BE2C (cell line): ENCODE data around the gene CNPY3.
A peak's percentile ranks its signal among the peaks of the same experiment; 100 is the strongest.
"Not testable (repeated sequence)": the region's sequence is repeated elsewhere in the genome, so short reads cannot be mapped to it uniquely, and the experiment has no call there.

ENCODE experiments used
- DNase-seq: peaks from one replicate; pipeline ENCODE4 v3.0.0-alpha.2; 2020
- H3K27me3 ChIP-seq: fragments of 250-450 bp; sonication (Bioruptor Pico); 2 replicates; pipeline ENCODE4 v1.5.1; 2020; ENCODE audit warnings: mild to moderate bottlenecking
- H3K36me3 ChIP-seq: fragments of 250-450 bp; sonication (Bioruptor Pico); 2 replicates; pipeline ENCODE4 v1.5.1; 2020; ENCODE audit warnings: mild to moderate bottlenecking
- H3K4me1 ChIP-seq: fragments of 250-450 bp; sonication (Bioruptor Pico); 2 replicates; pipeline ENCODE4 v1.5.1; 2020
- H3K4me3 ChIP-seq: 2 replicates; pipeline ENCODE4 v1.5.1; 2011; ENCODE audit warnings: low read depth, low read length
- H3K9me3 ChIP-seq: fragments of 250-450 bp; sonication (Bioruptor Pico); 2 replicates; pipeline ENCODE4 v1.5.1; 2020
- CTCF ChIP-seq: IDR thresholded peaks from 2 replicates; pipeline ENCODE4 v1.5.1; 2012; ENCODE audit warnings: mild to moderate bottlenecking, low read depth, low read length

CNPY3 gene

GRCh38 chr6:42952389-42952788 lies 23.1 kb downstream of the CNPY3 start:
- H3K4me3 ChIP-seq: no peak overlapping the region
- H3K4me1 ChIP-seq: no peaks in the 10 kb centered on the region
- H3K36me3 ChIP-seq: no peaks in the 10 kb centered on the region
- no peaks in the 10 kb centered on the region for H3K27me3 ChIP-seq
- no peaks in the 10 kb centered on the region for H3K9me3 ChIP-seq
- DNase-seq: no peak
- TF ChIP-seq CTCF: no peak

- not testable (repeated sequence) for H3K9me3 ChIP-seq, DNase-seq, H3K4me1 ChIP-seq, H3K36me3 ChIP-seq, H3K27me3 ChIP-seq, H3K4me3 ChIP-seq
These were observed 25.1 kb downstream of the CNPY3 start for GRCh38 chr6:42954405-42954804.

- no peak overlapping the region for H3K4me3 ChIP-seq
- no peak for TF ChIP-seq CTCF
- no peaks in the 10 kb centered on the region for H3K4me1 ChIP-seq
- H3K27me3 ChIP-seq: no peaks in the 10 kb centered on the region
- no peaks in the 10 kb centered on the region for H3K36me3 ChIP-seq
- DNase-seq: no peak
- no peaks in the 10 kb centered on the region for H3K9me3 ChIP-seq
These were observed 28.8 kb downstream of the CNPY3 start for GRCh38 chr6:42958125-42958524.

GRCh38 chr6:42959917-42960242 lies 30.6 kb downstream of the CNPY3 start:
- TF ChIP-seq CTCF: no peak
- Histone ChIP-seq H3K9me3 (no peaks in the 10 kb centered on the region), H3K36me3 (peaks cover 4% of the 10 kb centered on the region), H3K4me3 (peak overlapping the region; percentile 53; the same call in 1 of the 2 replicates), H3K27me3 (no peaks in the 10 kb centered on the region), H3K4me1 (no peaks in the 10 kb centered on the region)
- no peak for DNase-seq

GRCh38 chr6:42960243-42961019 lies 31.2 kb downstream of the CNPY3 start, which contains the start of gene GNMT:
Gene GNMT (plus strand): TSS chr6:42960754. CDS start chr6:42960768, 14 bp downstream.
- no peak for TF ChIP-seq CTCF
- Histone ChIP-seq H3K4me1 (no peaks in the 10 kb centered on the region), H3K27me3 (no peaks in the 10 kb centered on the region), H3K36me3 (peaks cover 4% of the 10 kb centered on the region), H3K4me3 (peak within 1 kb of the TSS; percentile 53), H3K9me3 (no peaks in the 10 kb centered on the region)
- DNase-seq: peak; percentile 51

GRCh38 chr6:42961020-42961470 lies 31.8 kb downstream of the CNPY3 start:
- Histone ChIP-seq H3K4me3 (peak overlapping the region; percentile 53), H3K9me3 (no peaks in the 10 kb centered on the region), H3K4me1 (no peaks in the 10 kb centered on the region), H3K27me3 (no peaks in the 10 kb centered on the region), H3K36me3 (peaks cover 4% of the 10 kb centered on the region)
- no peak for DNase-seq
- TF ChIP-seq CTCF: no peak

- no peak for TF ChIP-seq CTCF
- peaks cover 6% of the 10 kb centered on the region for H3K36me3 ChIP-seq
- H3K9me3 ChIP-seq: no peaks in the 10 kb centered on the region
- no peaks in the 10 kb centered on the region for H3K4me1 ChIP-seq
- no peaks in the 10 kb centered on the region for H3K27me3 ChIP-seq
- DNase-seq: no peak
- no peak overlapping the region for H3K4me3 ChIP-seq
These were observed 32.8 kb downstream of the CNPY3 start for GRCh38 chr6:42962096-42962495.
